ENCODE measurements around the gene TMPRSS5. TPM values are rescaled to one million over a fixed set of nuclear protein-coding genes. Genes with fewer than 3 reads are reported as not detected.

TMPRSS5 gene
- total and polyA plus RNA-seq, 4 donors: 9.5 to 22.7 (median 14.9) TPM

DNA sequence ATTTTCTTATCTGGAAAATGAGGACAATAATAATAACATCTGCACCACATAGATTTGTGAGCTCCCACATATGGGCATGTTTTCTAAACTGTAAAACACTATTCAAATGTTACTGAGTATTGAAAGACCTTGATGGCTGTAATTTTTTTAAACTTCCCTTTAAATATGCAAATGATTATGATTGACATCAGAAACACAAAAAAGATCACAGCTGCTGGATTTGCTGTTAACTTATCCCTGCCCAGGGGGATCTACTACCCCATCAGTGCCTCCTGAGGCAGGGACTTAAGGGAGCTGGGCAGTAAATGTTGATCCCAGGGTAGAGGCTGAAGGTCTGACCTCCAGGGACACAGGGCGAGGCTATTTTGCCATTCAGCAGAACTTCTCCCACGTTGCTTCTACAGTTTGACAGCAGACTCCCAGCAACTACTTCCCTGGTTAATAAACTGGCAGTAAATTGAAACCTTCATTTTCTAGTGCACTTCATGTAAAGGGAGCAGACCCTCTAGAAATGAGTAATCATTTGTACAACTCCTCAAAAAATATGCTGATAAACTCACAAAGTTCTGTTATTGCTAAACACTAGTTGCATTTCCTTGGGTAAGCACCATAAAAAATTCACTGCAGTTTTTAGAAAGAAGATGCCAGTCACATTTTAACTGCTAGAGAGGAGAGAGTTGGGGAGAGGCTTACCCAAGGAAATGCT, 20.3 kb downstream of the TMPRSS5 start:
- no CpG with 5 or more reads among the region's 2 CpGs for WGBS (ENCODE audit: insufficient coverage)
- DNase-seq (ENCODE audit: low read depth in 4 of 6, low spot score in 6 of 6): no peak

DNA sequence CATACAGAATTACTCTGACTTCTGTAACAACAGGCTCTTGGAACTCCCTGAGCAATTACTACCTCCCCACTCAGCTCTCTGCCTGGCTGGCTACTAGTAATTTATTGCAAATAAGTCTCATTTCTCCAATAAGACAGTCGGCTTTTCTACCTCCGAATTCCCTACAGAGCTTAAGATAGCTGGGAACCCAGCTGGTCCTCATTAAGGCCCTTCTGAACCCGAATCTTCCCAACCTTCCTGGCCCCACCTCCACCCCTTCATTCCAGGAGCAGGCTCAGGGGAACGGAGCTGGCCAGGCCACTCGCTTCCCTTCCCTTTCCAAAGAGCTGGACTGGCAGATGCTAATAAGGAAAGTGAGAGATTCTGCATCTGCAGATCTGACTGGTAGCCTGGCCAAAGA, 21.6 kb downstream of the TMPRSS5 start:
- Histone ChIP-seq H3K36me3 (ENCODE audit: control insufficient read depth, insufficient read depth, low read length) (peaks cover 3% of the 10 kb centered on the region), H3K9me3 (ENCODE audit: control insufficient read depth, insufficient read depth, low read length) (no peaks in the 10 kb centered on the region), H3K4me3 (ENCODE audit: low read depth, low read length) (no peak overlapping the region), H3K27me3 (ENCODE audit: control insufficient read depth, insufficient read depth, low read length) (no peaks in the 10 kb centered on the region), H3K27ac (ENCODE audit: low read depth, low read length) (no peak overlapping the region), H3K4me1 (ENCODE audit: control insufficient read depth, insufficient read depth, low read length) (peaks cover 13% of the 10 kb centered on the region)
- 33% methylated on average over 3 of the region's 5 CpGs for WGBS (ENCODE audit: insufficient coverage)
- peak in 1 of 6 donors; percentile 57 for DNase-seq (ENCODE audit: low read depth in 4 of 6, low spot score in 6 of 6)

More for the DNA sequence above, 20.3 kb downstream of the TMPRSS5 start:
- Histone ChIP-seq H3K27ac (ENCODE audit: low read depth, low read length) (no peak overlapping the region), H3K4me3 (ENCODE audit: low read depth, low read length) (no peak overlapping the region), H3K36me3 (ENCODE audit: control insufficient read depth, insufficient read depth, low read length) (peaks cover 9% of the 10 kb centered on the region), H3K27me3 (ENCODE audit: control insufficient read depth, insufficient read depth, low read length) (no peaks in the 10 kb centered on the region), H3K9me3 (ENCODE audit: control insufficient read depth, insufficient read depth, low read length) (no peaks in the 10 kb centered on the region), H3K4me1 (ENCODE audit: control insufficient read depth, insufficient read depth, low read length) (peaks cover 16% of the 10 kb centered on the region)

DNA sequence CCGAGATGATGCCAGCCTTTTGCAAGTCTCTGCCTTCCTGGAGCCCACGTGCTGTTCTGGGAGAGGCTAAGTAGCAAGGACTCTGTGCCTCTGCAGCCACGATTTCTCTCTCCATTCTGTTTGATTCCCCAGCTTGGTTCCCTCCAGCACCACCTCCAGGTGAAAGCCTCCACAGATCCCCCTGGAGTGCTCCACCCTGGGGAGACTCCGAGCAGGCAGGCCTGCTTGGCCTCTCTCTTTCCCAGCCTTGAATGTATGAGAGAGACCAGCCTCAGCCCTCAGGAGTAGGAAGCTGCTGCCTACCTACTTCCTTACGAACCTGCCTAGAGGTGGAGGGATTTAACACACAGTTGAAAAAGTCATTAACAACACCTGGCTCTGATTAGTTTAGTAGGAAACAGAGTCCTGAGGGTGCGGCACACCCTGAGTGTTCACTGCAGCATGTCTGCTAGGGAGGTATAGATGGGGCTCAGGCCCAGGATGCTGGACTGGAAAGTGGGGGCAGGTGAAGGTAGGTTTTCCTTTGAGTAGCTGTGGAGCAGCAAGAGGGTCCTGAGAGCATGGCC, 22.5 kb downstream of the TMPRSS5 start:
- Histone ChIP-seq H3K36me3 (ENCODE audit: control insufficient read depth, insufficient read depth, low read length) (peaks cover 3% of the 10 kb centered on the region), H3K9me3 (ENCODE audit: control insufficient read depth, insufficient read depth, low read length) (no peaks in the 10 kb centered on the region), H3K27ac (ENCODE audit: low read depth, low read length) (no peak overlapping the region), H3K27me3 (ENCODE audit: control insufficient read depth, insufficient read depth, low read length) (no peaks in the 10 kb centered on the region), H3K4me1 (ENCODE audit: control insufficient read depth, insufficient read depth, low read length) (peaks cover 13% of the 10 kb centered on the region), H3K4me3 (ENCODE audit: low read depth, low read length) (no peak overlapping the region)
- DNase-seq (ENCODE audit: low read depth in 4 of 6, low spot score in 6 of 6): no peak
- 100% methylated on average over 4 of the region's 6 CpGs for WGBS (ENCODE audit: insufficient coverage)

DNA sequence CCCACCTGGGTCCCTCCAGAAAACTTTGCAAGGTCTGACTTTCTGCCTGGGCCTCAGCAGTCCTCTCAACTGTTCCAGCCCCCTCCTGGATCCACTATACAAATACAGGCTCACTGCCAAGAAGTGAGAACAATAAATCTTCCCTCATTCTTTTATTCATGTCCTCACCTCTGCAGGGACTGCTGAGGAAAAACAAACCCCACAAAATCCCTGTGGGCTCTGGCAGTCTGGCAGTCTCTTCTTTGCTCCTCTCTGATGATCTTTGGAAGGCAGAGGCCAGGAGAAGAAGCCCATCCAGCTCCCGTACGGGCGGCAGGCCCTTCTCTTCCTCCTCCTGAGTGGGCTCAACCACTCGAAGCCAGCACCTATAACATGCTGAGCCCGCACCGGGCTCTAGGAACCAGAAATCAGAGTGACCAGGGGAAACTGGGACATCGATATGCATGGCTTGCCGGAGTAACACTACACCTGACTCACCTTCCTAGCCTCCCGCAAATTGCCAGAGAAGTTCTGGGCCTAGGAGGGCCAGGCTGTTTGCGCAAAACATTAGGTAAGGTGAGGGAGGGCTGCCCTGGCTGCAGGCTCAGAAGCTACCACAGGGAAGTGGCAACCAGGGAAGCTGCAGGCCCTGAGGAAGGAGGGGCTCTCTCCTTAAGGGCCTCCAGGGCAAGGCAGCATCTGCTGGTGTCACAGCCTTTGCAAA, 24.2 kb downstream of the TMPRSS5 start:
- DNase-seq (ENCODE audit: low read depth in 4 of 6, low spot score in 6 of 6): peak in 3 of 6 donors; percentile 14 to 72 (median 59)
- WGBS (ENCODE audit: insufficient coverage): 76% methylated on average over 6 of the region's 10 CpGs

DNA sequence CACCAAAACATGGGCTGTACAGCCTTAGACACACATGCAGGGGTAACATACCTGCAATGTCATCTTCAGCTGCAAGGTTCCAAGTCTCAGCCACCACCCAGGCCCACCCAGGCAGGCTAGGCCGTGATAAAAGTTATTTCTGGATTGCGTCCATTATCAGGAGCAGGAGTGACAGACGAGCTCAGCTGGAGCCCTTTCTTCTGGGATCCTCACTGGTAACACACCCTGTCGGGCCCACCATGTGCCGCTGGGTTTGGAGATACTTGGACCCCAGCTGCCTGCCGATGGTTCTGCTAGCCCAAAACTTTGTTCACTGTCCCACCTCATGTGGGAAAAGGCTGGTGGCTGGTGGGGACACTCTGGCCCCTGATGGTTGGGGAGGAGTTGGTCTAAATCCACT, 24.8 kb downstream of the TMPRSS5 start:
- 60% methylated on average over 4 of the region's 6 CpGs for WGBS (ENCODE audit: insufficient coverage)
- Histone ChIP-seq H3K27me3 (ENCODE audit: control insufficient read depth, insufficient read depth, low read length) (no peaks in the 10 kb centered on the region), H3K9me3 (ENCODE audit: control insufficient read depth, insufficient read depth, low read length) (no peaks in the 10 kb centered on the region), H3K27ac (ENCODE audit: low read depth, low read length) (no peak overlapping the region), H3K4me3 (ENCODE audit: low read depth, low read length) (no peak overlapping the region), H3K4me1 (ENCODE audit: control insufficient read depth, insufficient read depth, low read length) (peaks cover 20% of the 10 kb centered on the region), H3K36me3 (ENCODE audit: control insufficient read depth, insufficient read depth, low read length) (no peaks in the 10 kb centered on the region)
- DNase-seq (ENCODE audit: low read depth in 4 of 6, low spot score in 6 of 6): no peak

More for the DNA sequence above, 24.2 kb downstream of the TMPRSS5 start:
- Histone ChIP-seq H3K27ac (ENCODE audit: low read depth, low read length) (no peak overlapping the region), H3K4me3 (ENCODE audit: low read depth, low read length) (no peak overlapping the region), H3K9me3 (ENCODE audit: control insufficient read depth, insufficient read depth, low read length) (no peaks in the 10 kb centered on the region), H3K27me3 (ENCODE audit: control insufficient read depth, insufficient read depth, low read length) (no peaks in the 10 kb centered on the region), H3K36me3 (ENCODE audit: control insufficient read depth, insufficient read depth, low read length) (no peaks in the 10 kb centered on the region), H3K4me1 (ENCODE audit: control insufficient read depth, insufficient read depth, low read length) (peaks cover 20% of the 10 kb centered on the region)

DNA sequence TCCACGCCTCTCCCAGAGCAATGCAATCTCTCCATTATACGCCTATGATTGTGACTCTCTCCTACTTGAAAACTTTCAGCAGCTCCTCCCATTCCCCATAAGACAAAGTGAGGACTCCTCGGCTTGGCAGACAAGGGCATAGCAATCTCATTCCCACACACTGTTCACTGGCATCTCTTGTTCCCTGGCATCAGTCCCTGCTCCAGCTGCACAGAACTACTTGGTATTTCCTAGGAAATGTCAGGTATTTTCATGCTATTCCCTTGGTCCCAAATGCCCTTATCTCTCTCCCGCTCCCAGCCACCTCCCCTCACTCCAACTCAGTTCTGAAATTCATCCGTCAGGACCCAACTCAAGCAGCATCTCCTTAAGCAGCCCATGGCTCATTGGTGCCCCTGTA, 28.4 kb downstream of the TMPRSS5 start:
- peaks cover 22% of the 10 kb centered on the region for H3K4me1 ChIP-seq (ENCODE audit: control insufficient read depth, insufficient read depth, low read length)
- H3K4me3 ChIP-seq (ENCODE audit: low read depth, low read length): no peak overlapping the region
- H3K36me3 ChIP-seq (ENCODE audit: control insufficient read depth, insufficient read depth, low read length): no peaks in the 10 kb centered on the region
- H3K27me3 ChIP-seq (ENCODE audit: control insufficient read depth, insufficient read depth, low read length): no peaks in the 10 kb centered on the region
- DNase-seq (ENCODE audit: low read depth in 4 of 6, low spot score in 6 of 6): peak in 3 of 6 donors; percentile 17 to 58 (median 42)
- H3K27ac ChIP-seq (ENCODE audit: low read depth, low read length): no peak overlapping the region
- WGBS (ENCODE audit: insufficient coverage): 58% methylated on average over 5 of the region's 5 CpGs
- H3K9me3 ChIP-seq (ENCODE audit: control insufficient read depth, insufficient read depth, low read length): no peaks in the 10 kb centered on the region

DNA sequence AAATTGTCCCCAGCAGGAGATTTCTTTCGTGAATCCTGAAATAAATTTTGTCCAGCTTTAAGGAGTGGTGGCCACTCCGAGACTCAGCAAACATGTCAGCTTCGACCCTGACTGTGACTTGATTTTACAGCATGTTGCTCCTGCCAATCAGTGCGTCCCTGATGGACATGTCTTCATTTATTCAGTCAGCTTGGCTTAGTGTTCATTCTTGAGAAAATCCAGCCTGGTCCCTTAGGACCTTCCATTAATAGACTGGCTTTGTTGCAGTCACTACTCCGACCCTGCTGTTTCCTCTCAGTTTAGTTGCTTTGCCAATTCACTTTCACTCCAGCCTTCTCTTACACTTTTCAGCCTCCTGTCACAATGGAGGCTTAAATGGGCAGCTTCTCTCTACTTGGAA, 30.5 kb downstream of the TMPRSS5 start:
- no peaks in the 10 kb centered on the region for H3K9me3 ChIP-seq (ENCODE audit: control insufficient read depth, insufficient read depth, low read length)
- peaks cover 11% of the 10 kb centered on the region for H3K4me1 ChIP-seq (ENCODE audit: control insufficient read depth, insufficient read depth, low read length)
- no peak overlapping the region for H3K27ac ChIP-seq (ENCODE audit: low read depth, low read length)
- no peaks in the 10 kb centered on the region for H3K27me3 ChIP-seq (ENCODE audit: control insufficient read depth, insufficient read depth, low read length)
- H3K36me3 ChIP-seq (ENCODE audit: control insufficient read depth, insufficient read depth, low read length): no peaks in the 10 kb centered on the region
- WGBS (ENCODE audit: insufficient coverage): 59% methylated on average over 5 of the region's 5 CpGs
- H3K4me3 ChIP-seq (ENCODE audit: low read depth, low read length): no peak overlapping the region
- peak in 1 of 6 donors; percentile 40 for DNase-seq (ENCODE audit: low read depth in 4 of 6, low spot score in 6 of 6)

DNA sequence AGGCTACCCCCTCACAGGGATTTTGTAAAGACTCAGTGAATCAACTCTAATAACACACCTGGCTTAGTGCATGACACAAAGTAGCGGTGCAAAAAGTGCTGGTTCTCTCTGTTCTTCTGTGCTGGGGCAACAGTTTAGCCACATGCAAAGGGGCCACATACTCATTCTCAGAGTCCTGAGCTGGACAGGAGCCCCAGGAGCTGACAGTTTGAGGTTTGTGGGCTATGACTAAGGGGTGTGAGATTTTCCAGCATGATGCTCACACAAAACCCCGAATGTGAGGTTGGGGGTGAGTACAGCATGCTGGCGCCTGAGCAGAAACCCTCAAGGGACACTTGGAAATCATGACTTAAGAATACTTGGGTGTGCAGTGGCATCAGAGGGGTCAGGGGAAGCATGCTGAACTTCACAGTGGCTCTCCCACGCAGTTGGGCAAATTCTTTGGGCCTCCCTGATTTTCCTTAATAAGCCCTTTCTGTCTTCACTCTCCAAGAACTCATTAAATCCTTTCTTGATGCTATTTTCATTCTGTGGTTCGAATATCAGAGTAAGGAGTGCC, 31.0 kb downstream of the TMPRSS5 start:
- H3K9me3 ChIP-seq (ENCODE audit: control insufficient read depth, insufficient read depth, low read length): no peaks in the 10 kb centered on the region
- no peaks in the 10 kb centered on the region for H3K27me3 ChIP-seq (ENCODE audit: control insufficient read depth, insufficient read depth, low read length)
- WGBS (ENCODE audit: insufficient coverage): 85% methylated on average over 4 of the region's 5 CpGs

DNA sequence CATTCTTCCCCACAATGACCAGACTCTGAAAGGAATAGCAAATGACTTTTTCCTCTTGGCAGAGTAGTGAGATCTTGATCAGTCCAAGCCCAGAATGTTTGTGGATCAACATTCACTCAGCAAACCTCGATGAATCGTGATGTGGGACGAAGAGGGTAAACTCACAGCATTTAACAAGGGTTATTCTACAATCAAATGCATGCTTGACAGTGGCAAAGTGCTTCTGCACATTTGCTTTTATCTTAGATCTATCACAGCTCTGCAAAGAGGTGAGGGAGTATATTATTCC, 31.8 kb downstream of the TMPRSS5 start:
- Histone ChIP-seq H3K4me1 (ENCODE audit: control insufficient read depth, insufficient read depth, low read length) (peaks cover 11% of the 10 kb centered on the region), H3K27ac (ENCODE audit: low read depth, low read length) (no peak overlapping the region), H3K36me3 (ENCODE audit: control insufficient read depth, insufficient read depth, low read length) (no peaks in the 10 kb centered on the region), H3K27me3 (ENCODE audit: control insufficient read depth, insufficient read depth, low read length) (no peaks in the 10 kb centered on the region), H3K4me3 (ENCODE audit: low read depth, low read length) (no peak overlapping the region), H3K9me3 (ENCODE audit: control insufficient read depth, insufficient read depth, low read length) (no peaks in the 10 kb centered on the region)
- DNase-seq (ENCODE audit: low read depth in 4 of 6, low spot score in 6 of 6): no peak
- WGBS (ENCODE audit: insufficient coverage): no CpG with 5 or more reads among the region's 3 CpGs

More for the DNA sequence above, 31.0 kb downstream of the TMPRSS5 start:
- DNase-seq (ENCODE audit: low read depth in 4 of 6, low spot score in 6 of 6): no peak
- H3K36me3 ChIP-seq (ENCODE audit: control insufficient read depth, insufficient read depth, low read length): no peaks in the 10 kb centered on the region
- H3K27ac ChIP-seq (ENCODE audit: low read depth, low read length): no peak overlapping the region
- no peak overlapping the region for H3K4me3 ChIP-seq (ENCODE audit: low read depth, low read length)
- H3K4me1 ChIP-seq (ENCODE audit: control insufficient read depth, insufficient read depth, low read length): peaks cover 11% of the 10 kb centered on the region

All from spinal cord (tissue), 10 donors.